Keratinocyte (primary cell): ENCODE data around the gene SIGMAR1. TPM values are rescaled to one million over a fixed set of nuclear protein-coding genes. Genes with fewer than 3 reads are reported as not detected.

Experiments
- DNase-seq: peaks from one replicate; pipeline ENCODE4 v3.0.0-alpha.2; 2011; ENCODE audit warnings: low read depth, missing footprints, low spot score
- FAIRE-seq: peaks from 2 replicates; lab custom pipeline; 2011; peaks lifted over from hg19 to GRCh38; lab: Jason Lieb, UNC
- H2AFZ ChIP-seq: 2 replicates; pipeline ENCODE4 v1.6.0; 2012; ENCODE audit warnings: low read length, control low read depth, inconsistent platforms; ENCODE audit not compliant: control insufficient read depth
- H3K27ac ChIP-seq: 2 replicates; pipeline ENCODE4 v1.5.1; 2011; ENCODE audit warnings: low read length; ENCODE audit not compliant: control insufficient read depth, insufficient read depth
- H3K27me3 ChIP-seq: 3 replicates; pipeline ENCODE4 v1.6.0; 2011; ENCODE audit warnings: low read length; ENCODE audit not compliant: control insufficient read depth, insufficient read depth; ENCODE audit errors: extremely low read depth
- H3K36me3 ChIP-seq, 2 experiments: 2 replicates in 1 of 2; 3 replicates in 1 of 2; pipeline ENCODE4 v1.5.1; 2011; ENCODE audit warnings: low read length in 2 of 2, mild to moderate bottlenecking in 1 of 2; ENCODE audit not compliant: control insufficient read depth in 2 of 2, insufficient read depth in 2 of 2; ENCODE audit errors: extremely low read depth in 1 of 2
- H3K4me1 ChIP-seq: 3 replicates; pipeline ENCODE4 v1.5.1; 2011; ENCODE audit warnings: low read length; ENCODE audit not compliant: control insufficient read depth, insufficient read depth; ENCODE audit errors: extremely low read depth
- H3K4me2 ChIP-seq: 3 replicates; pipeline ENCODE4 v1.6.0; 2011; ENCODE audit warnings: low read depth, low read length; ENCODE audit not compliant: control insufficient read depth, insufficient read depth; ENCODE audit errors: extremely low read depth
- H3K4me3 ChIP-seq, 3 experiments: fragments of 200-600 bp in 1 of 3; sonication (generic) in 1 of 3; 2 replicates in 2 of 3; 3 replicates in 1 of 3; pipeline ENCODE4 v1.5.1; 2011 to 2016; ENCODE audit warnings: low read length in 3 of 3, mild to moderate bottlenecking in 3 of 3, control low read depth in 2 of 3, inconsistent platforms in 1 of 3, low read depth in 1 of 3, mixed read lengths in 1 of 3, mixed run types in 1 of 3, moderate library complexity in 1 of 3; ENCODE audit not compliant: control insufficient read depth in 2 of 3, insufficient read depth in 2 of 3; ENCODE audit errors: extremely low read depth in 1 of 3
- H3K79me2 ChIP-seq: 2 replicates; pipeline ENCODE4 v1.6.0; 2012; ENCODE audit warnings: low read length; ENCODE audit not compliant: control insufficient read depth, insufficient read depth
- H3K9ac ChIP-seq: 3 replicates; pipeline ENCODE4 v1.6.0; 2011; ENCODE audit warnings: low read length; ENCODE audit not compliant: control insufficient read depth, insufficient read depth; ENCODE audit errors: extremely low read depth
- H3K9me1 ChIP-seq: 3 replicates; pipeline ENCODE4 v1.6.0; 2011; ENCODE audit warnings: low read length; ENCODE audit not compliant: control insufficient read depth, insufficient read depth; ENCODE audit errors: extremely low read depth
- H3K9me3 ChIP-seq: 2 replicates; pipeline ENCODE4 v1.5.1; 2012; ENCODE audit warnings: low read depth, low read length; ENCODE audit not compliant: control insufficient read depth
- H4K20me1 ChIP-seq: 3 replicates; pipeline ENCODE4 v1.6.0; 2011; ENCODE audit warnings: low read length; ENCODE audit not compliant: control insufficient read depth, insufficient read depth; ENCODE audit errors: extremely low read depth
- CTCF ChIP-seq, 3 experiments: IDR thresholded peaks in 1 of 3; conservative IDR thresholded peaks in 1 of 3; optimal IDR thresholded peaks in 1 of 3; 2 replicates in 2 of 3; 3 replicates in 1 of 3; pipeline versions ENCODE3 to v1.5.1; 2011; ENCODE audit warnings: low read length in 3 of 3, mild to moderate bottlenecking in 3 of 3, moderate library complexity in 2 of 3, control low read depth in 1 of 3, inconsistent platforms in 1 of 3; ENCODE audit not compliant: insufficient read depth in 2 of 3; ENCODE audit errors: extremely low read depth in 1 of 3
- EZH2 ChIP-seq: IDR thresholded peaks from one replicate; pipeline ENCODE4 v1.6.1; 2012; ENCODE audit warnings: inconsistent platforms, mild to moderate bottlenecking, low read length, moderate library complexity
- dilution Hi-C: fragments of 300-500 bp; cut with MboI; formaldehyde crosslinking; loops from one replicate; pipeline ENCODE4 v1.7.0; 2020; ENCODE audit warnings: low sequenced_read_pairs; ENCODE audit not compliant: extremely low pct_ligation_motif_present
- polyA plus RNA-seq, 5 experiments: library from polyadenylated mRNA; depleted of rRNA in 3 of 5; stranded (reverse) in 3 of 5; stranded (forward) in 1 of 5; unstranded in 1 of 5; fragments of >200 nt; gene quantifications; 1 replicate in 1 of 5; 2 replicates in 3 of 5; 3 replicates in 1 of 5; pipeline versions ENCODE4 v1.2.1 to v1.2.3, GENCODE V29; 2011 to 2012; ENCODE audit warnings: missing spikeins in 2 of 5, low read depth in 1 of 5, low replicate concordance in 1 of 5

SIGMAR1 gene
- polyA plus RNA-seq, 1 donor (not counting 4 experiments of a cell fraction or from before 2014, with no cell fraction given), result 74.9 TPM

- Histone ChIP-seq H3K4me2 (peak within 1 kb of the TSS; percentile 97), H3K4me1 (peaks cover 20% of the 10 kb centered on the region), H3K4me3 (peak within 1 kb of the TSS; percentile 73 to 90 (median 82)), H2AFZ (peak within 1 kb of the TSS; percentile 87), H3K27ac (peak within 1 kb of the TSS; percentile 85), H4K20me1 (no peaks in the 10 kb centered on the region), H3K79me2 (peaks cover 13% of the 10 kb centered on the region), H3K9me1 (peaks cover 3% of the 10 kb centered on the region), H3K9me3 (no peaks in the 10 kb centered on the region), H3K36me3 (peaks cover 13 to 22% of the 10 kb centered on the region in 2 experiments), H3K27me3 (no peaks in the 10 kb centered on the region), H3K9ac (peak within 1 kb of the TSS; percentile 96)
- DNase-seq (no peak), FAIRE-seq (no peak)
- dilution Hi-C loops, result no loop called here
- TF ChIP-seq EZH2 (no peak), CTCF (optimal IDR thresholded peaks at IDR 0.05 in 1 of 3, IDR thresholded peaks at IDR 0.05 in 1 of 3, conservative IDR thresholded peaks at IDR 0.05 in 1 of 3; ENCODE audit: extremely low read depth in 1 of 3, insufficient read depth in 2 of 3, low read length in 3 of 3) (no peak)
These were observed 25.5 kb downstream of the SIGMAR1 start, which contains the start of gene RPP25L for GRCh38 chr9:34611811-34612787. Gene RPP25L (minus strand): TSS chr9:34612097. CDS start chr9:34611296, 801 bp downstream.

GRCh38 chr9:34611251-34611810, 26.3 kb downstream of the SIGMAR1 start:
- H3K36me3 ChIP-seq, result peaks cover 11 to 14% of the 10 kb centered on the region in 2 experiments
- H3K27ac ChIP-seq, result peak overlapping the region; percentile 85
- H3K79me2 ChIP-seq, result peaks cover 13% of the 10 kb centered on the region
- H3K27me3 ChIP-seq, result no peaks in the 10 kb centered on the region
- H2AFZ ChIP-seq, result peak overlapping the region; percentile 84
- no peaks in the 10 kb centered on the region for H4K20me1 ChIP-seq
- peak overlapping the region; percentile 97 for H3K4me2 ChIP-seq
- no peaks in the 10 kb centered on the region for H3K9me3 ChIP-seq
- peaks cover 3% of the 10 kb centered on the region for H3K9me1 ChIP-seq
- peaks cover 20% of the 10 kb centered on the region for H3K4me1 ChIP-seq
- peak overlapping the region; percentile 73 to 90 (median 82) for H3K4me3 ChIP-seq
- no peak for DNase-seq
- dilution Hi-C loops, result no loop called here
- H3K9ac ChIP-seq, result peak overlapping the region; percentile 96
- no peak for TF ChIP-seq EZH2
- TF ChIP-seq CTCF (optimal IDR thresholded peaks at IDR 0.05 in 1 of 3, IDR thresholded peaks at IDR 0.05 in 1 of 3, conservative IDR thresholded peaks at IDR 0.05 in 1 of 3; ENCODE audit: extremely low read depth in 1 of 3, insufficient read depth in 2 of 3, low read length in 3 of 3), result peak in 1 of 3 experiments; percentile 8
- no peak for FAIRE-seq
